Measurements from ENCODE around the gene TCIRG1.

The TCIRG1 gene

GRCh38 chr11:68036717-68037239 is 2.0 kb upstream of the TCIRG1 start:
- DNase-seq (ENCODE audit: low read depth in 2 of 2), result no peak

- DNase-seq (ENCODE audit: low read depth in 2 of 2), result no peak
Measured at GRCh38 chr11:68037411-68038225, 1.2 kb upstream of the TCIRG1 start.

- DNase-seq (ENCODE audit: low read depth in 2 of 2), result no peak
Measured at GRCh38 chr11:68038226-68038717, 553 bp upstream of the TCIRG1 start.

GRCh38 chr11:68039526-68040086 is 781 bp downstream of the TCIRG1 start:
- no peak for DNase-seq (ENCODE audit: low read depth in 2 of 2)

GRCh38 chr11:68040101-68040956 is 1.5 kb downstream of the TCIRG1 start:
- peak in 1 of 2 experiments; percentile 23 for DNase-seq (ENCODE audit: low read depth in 2 of 2)

- no peak for DNase-seq (ENCODE audit: low read depth in 2 of 2)
Measured at GRCh38 chr11:68040957-68041591, 2.2 kb downstream of the TCIRG1 start.

- no peak for DNase-seq (ENCODE audit: low read depth in 2 of 2)
Measured at GRCh38 chr11:68041617-68042218, 2.9 kb downstream of the TCIRG1 start.

- no peak for DNase-seq (ENCODE audit: low read depth in 2 of 2)
Measured at GRCh38 chr11:68042219-68043028, 3.6 kb downstream of the TCIRG1 start.

GRCh38 chr11:68043029-68043348 is 4.2 kb downstream of the TCIRG1 start:
- DNase-seq (ENCODE audit: low read depth in 2 of 2), result no peak

GRCh38 chr11:68043349-68044144 is 4.7 kb downstream of the TCIRG1 start:
- peak in 1 of 2 experiments; percentile 10 for DNase-seq (ENCODE audit: low read depth in 2 of 2)

GRCh38 chr11:68044145-68044813 is 5.5 kb downstream of the TCIRG1 start:
- DNase-seq (ENCODE audit: low read depth in 2 of 2), result no peak

- DNase-seq (ENCODE audit: low read depth in 2 of 2), result no peak
Measured at GRCh38 chr11:68044898-68045351, 6.1 kb downstream of the TCIRG1 start.

- no peak for DNase-seq (ENCODE audit: low read depth in 2 of 2)
Measured at GRCh38 chr11:68047437-68048290, 8.8 kb downstream of the TCIRG1 start.

GRCh38 chr11:68048681-68049508 is 10.1 kb downstream of the TCIRG1 start:
- no peak for DNase-seq (ENCODE audit: low read depth in 2 of 2)

- no peak for DNase-seq (ENCODE audit: low read depth in 2 of 2)
Measured at GRCh38 chr11:68049509-68050370, 10.9 kb downstream of the TCIRG1 start.

GRCh38 chr11:68050371-68050841 is 11.6 kb downstream of the TCIRG1 start:
- DNase-seq (ENCODE audit: low read depth in 2 of 2), result no peak
